Measurements from ENCODE around the gene TRRAP. TPM values are rescaled to one million over a fixed set of nuclear protein-coding genes. Genes with fewer than 3 reads are reported as not detected.
A peak's percentile ranks its signal among the peaks of the same experiment; 100 is the strongest.

The TRRAP gene
- total RNA-seq, 1 experiment from 2014 or later, result 55.4 TPM

DNA sequence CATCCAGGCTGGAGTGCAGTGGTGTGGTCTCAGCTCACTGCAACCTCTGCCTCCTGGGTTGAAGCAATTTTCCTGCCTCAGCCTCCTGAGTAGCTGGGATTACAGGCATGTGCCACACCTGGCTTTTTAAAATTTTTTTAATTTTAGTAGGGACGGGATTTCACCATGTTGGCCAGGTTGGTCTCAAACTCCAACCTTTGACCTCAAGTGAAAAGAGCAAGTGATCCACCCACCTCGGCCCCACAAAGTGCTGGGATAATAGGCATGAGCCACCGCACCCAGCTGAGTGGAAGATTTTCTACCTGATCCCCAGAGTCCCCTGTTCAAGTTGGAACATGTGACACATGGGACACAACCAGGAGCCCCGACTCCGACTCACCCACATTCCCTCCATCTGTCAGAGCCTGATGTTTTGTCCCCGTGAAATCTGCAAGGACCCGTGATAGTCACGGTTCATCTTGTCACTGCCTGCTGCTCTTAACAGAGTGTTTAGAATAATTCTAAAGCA lies 161.1 kb downstream of the TRRAP start:
- Histone ChIP-seq H3K27me3 (replicated peaks; ENCODE audit: control insufficient read depth, insufficient read depth, low read length) (no peaks in the 10 kb centered on the region), H3K36me3 (ENCODE audit: control insufficient read depth, insufficient read depth, low read length) (peaks cover 4% of the 10 kb centered on the region; the same call in 1 of the 2 replicates), H3K9me3 (no peaks in the 10 kb centered on the region), H3K4me1 (no peaks in the 10 kb centered on the region), H3K4me3 (ENCODE audit: low read depth, low read length) (no peak overlapping the region)
- BruUV-seq (replicated peaks), result no TSS peak
- TF ChIP-seq, protein P1, sequence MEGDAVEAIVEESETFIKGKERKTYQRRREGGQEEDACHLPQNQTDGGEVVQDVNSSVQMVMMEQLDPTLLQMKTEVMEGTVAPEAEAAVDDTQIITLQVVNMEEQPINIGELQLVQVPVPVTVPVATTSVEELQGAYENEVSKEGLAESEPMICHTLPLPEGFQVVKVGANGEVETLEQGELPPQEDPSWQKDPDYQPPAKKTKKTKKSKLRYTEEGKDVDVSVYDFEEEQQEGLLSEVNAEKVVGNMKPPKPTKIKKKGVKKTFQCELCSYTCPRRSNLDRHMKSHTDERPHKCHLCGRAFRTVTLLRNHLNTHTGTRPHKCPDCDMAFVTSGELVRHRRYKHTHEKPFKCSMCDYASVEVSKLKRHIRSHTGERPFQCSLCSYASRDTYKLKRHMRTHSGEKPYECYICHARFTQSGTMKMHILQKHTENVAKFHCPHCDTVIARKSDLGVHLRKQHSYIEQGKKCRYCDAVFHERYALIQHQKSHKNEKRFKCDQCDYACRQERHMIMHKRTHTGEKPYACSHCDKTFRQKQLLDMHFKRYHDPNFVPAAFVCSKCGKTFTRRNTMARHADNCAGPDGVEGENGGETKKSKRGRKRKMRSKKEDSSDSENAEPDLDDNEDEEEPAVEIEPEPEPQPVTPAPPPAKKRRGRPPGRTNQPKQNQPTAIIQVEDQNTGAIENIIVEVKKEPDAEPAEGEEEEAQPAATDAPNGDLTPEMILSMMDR (IDR thresholded peaks at IDR 0.05; ENCODE audit: insufficient read depth in 1 of 2, low read depth in 1 of 2, low read length in 1 of 2, severe bottlenecking in 1 of 2, unreplicated experiment in 1 of 2), result no peak
- Mint-ChIP-seq H3K27me3 (ENCODE audit: insufficient read depth, unreplicated experiment) (no peaks in the 10 kb centered on the region), H3K4me1 (ENCODE audit: low read depth, unreplicated experiment) (peaks cover 13% of the 10 kb centered on the region), H3K9me3 (ENCODE audit: unreplicated experiment) (no peaks in the 10 kb centered on the region), H3K4me3 (ENCODE audit: unreplicated experiment) (no peak overlapping the region), H3K36me3 (ENCODE audit: insufficient read depth, unreplicated experiment) (peaks cover 93% of the 10 kb centered on the region), H3K27ac (ENCODE audit: unreplicated experiment) (peak overlapping the region; percentile 87)
- ChIA-PET CTCF (interaction anchor here (0.8 kb wide), 1 partner anchor 22 kb away, joined by 3 read pairs; no protein-coding TSS in a partner anchor), POLR2A (no interaction called here)
- intact Hi-C loops (cut with micrococcal nuclease; ENCODE audit: unreplicated experiment), result no loop called here
- no peak for DNase-seq

GRCh38 chr7:99040104-99040958 lies 162.0 kb downstream of the TRRAP start:
- Histone ChIP-seq H3K36me3 (ENCODE audit: control insufficient read depth, insufficient read depth, low read length) (peaks cover 4% of the 10 kb centered on the region), H3K27me3 (replicated peaks; ENCODE audit: control insufficient read depth, insufficient read depth, low read length) (no peaks in the 10 kb centered on the region), H3K4me1 (no peaks in the 10 kb centered on the region), H3K4me3 (ENCODE audit: low read depth, low read length) (no peak overlapping the region), H3K9me3 (no peaks in the 10 kb centered on the region)
- DNase-seq, result peak; percentile 82 to 86
- H3K4me1 Mint-ChIP-seq (ENCODE audit: low read depth, unreplicated experiment), result peaks cover 13% of the 10 kb centered on the region
- H3K9me3 Mint-ChIP-seq (ENCODE audit: unreplicated experiment), result no peaks in the 10 kb centered on the region
- TF ChIP-seq, protein P1 (IDR thresholded peaks at IDR 0.05; ENCODE audit: insufficient read depth in 1 of 2, low read depth in 1 of 2, low read length in 1 of 2, severe bottlenecking in 1 of 2, unreplicated experiment in 1 of 2), result peak; percentile 62 to 76
- no peaks in the 10 kb centered on the region for H3K27me3 Mint-ChIP-seq (ENCODE audit: insufficient read depth, unreplicated experiment)
- intact Hi-C loops (cut with micrococcal nuclease; ENCODE audit: unreplicated experiment), result loop anchor here (1.0 to 5.0 kb wide), 3 partner anchors 102 to 273 kb away; partner anchors contain the start of gene SMURF1
- ChIA-PET POLR2A (no interaction called here), CTCF (interaction anchor here (0.8 to 1.0 kb wide), 2 partner anchors 171 to 267 kb away, joined by 3 read pairs; no protein-coding TSS in a partner anchor)
- peaks cover 89% of the 10 kb centered on the region for H3K36me3 Mint-ChIP-seq (ENCODE audit: insufficient read depth, unreplicated experiment)
- H3K4me3 Mint-ChIP-seq (ENCODE audit: unreplicated experiment), result no peak overlapping the region
- peak overlapping the region; percentile 87 for H3K27ac Mint-ChIP-seq (ENCODE audit: unreplicated experiment)
- no TSS peak for BruUV-seq (replicated peaks)

GRCh38 chr7:99041526-99041925 lies 163.2 kb downstream of the TRRAP start:
- intact Hi-C loops (cut with micrococcal nuclease; ENCODE audit: unreplicated experiment), result loop anchor here (5.0 kb wide), 2 partner anchors 101 to 191 kb away; partner anchors contain the start of gene SMURF1
- H3K27me3 Mint-ChIP-seq (ENCODE audit: insufficient read depth, unreplicated experiment), result no peaks in the 10 kb centered on the region
- no TSS peak for BruUV-seq (replicated peaks)
- H3K4me3 Mint-ChIP-seq (ENCODE audit: unreplicated experiment), result no peak overlapping the region
- TF ChIP-seq, protein P1 (IDR thresholded peaks at IDR 0.05; ENCODE audit: insufficient read depth in 1 of 2, low read depth in 1 of 2, low read length in 1 of 2, severe bottlenecking in 1 of 2, unreplicated experiment in 1 of 2), result peak in 1 of 2 experiments; percentile 3
- Histone ChIP-seq H3K9me3 (no peaks in the 10 kb centered on the region), H3K36me3 (ENCODE audit: control insufficient read depth, insufficient read depth, low read length) (peaks cover 4% of the 10 kb centered on the region), H3K4me1 (no peaks in the 10 kb centered on the region), H3K4me3 (ENCODE audit: low read depth, low read length) (no peak overlapping the region), H3K27me3 (replicated peaks; ENCODE audit: control insufficient read depth, insufficient read depth, low read length) (no peaks in the 10 kb centered on the region)
- H3K4me1 Mint-ChIP-seq (ENCODE audit: low read depth, unreplicated experiment), result peaks cover 13% of the 10 kb centered on the region
- ChIA-PET CTCF (interaction anchor here (0.8 kb wide), 1 partner anchor 271 kb away, joined by 3 read pairs; no protein-coding TSS in a partner anchor), POLR2A (no interaction called here)
- H3K9me3 Mint-ChIP-seq (ENCODE audit: unreplicated experiment), result no peaks in the 10 kb centered on the region
- no peak for DNase-seq
- H3K27ac Mint-ChIP-seq (ENCODE audit: unreplicated experiment), result peak overlapping the region; percentile 30
- peaks cover 88% of the 10 kb centered on the region for H3K36me3 Mint-ChIP-seq (ENCODE audit: insufficient read depth, unreplicated experiment)
